HUES48 (cell line): ENCODE results near the gene PSMC5.

ENCODE experiments used
- H3K27ac ChIP-seq: one replicate; pipeline ENCODE4 v1.7.0; 2013; ENCODE audit warnings: low read depth, low read length, inconsistent platforms
- H3K27me3 ChIP-seq: 2 replicates; pipeline ENCODE4 v1.6.1; 2013; ENCODE audit warnings: mild to moderate bottlenecking, low read length; ENCODE audit not compliant: control insufficient read depth, insufficient read depth
- H3K36me3 ChIP-seq: 2 replicates; pipeline ENCODE4 v1.6.1; 2013; ENCODE audit warnings: low read length; ENCODE audit not compliant: control insufficient read depth, insufficient read depth
- H3K4me1 ChIP-seq: 2 replicates; pipeline ENCODE4 v1.6.1; 2013; ENCODE audit warnings: mild to moderate bottlenecking, low read length; ENCODE audit not compliant: control insufficient read depth, insufficient read depth
- H3K4me3 ChIP-seq: 2 replicates; pipeline ENCODE4 v1.5.1; 2013; ENCODE audit warnings: mild to moderate bottlenecking, low read depth, low read length
- H3K9ac ChIP-seq: 2 replicates; pipeline ENCODE4 v1.6.1; 2013; ENCODE audit warnings: mild to moderate bottlenecking, low read depth, low read length, moderate library complexity
- H3K9me3 ChIP-seq: 2 replicates; pipeline ENCODE4 v1.6.1; 2013; ENCODE audit warnings: low read length; ENCODE audit not compliant: control insufficient read depth, insufficient read depth

PSMC5 gene

DNA sequence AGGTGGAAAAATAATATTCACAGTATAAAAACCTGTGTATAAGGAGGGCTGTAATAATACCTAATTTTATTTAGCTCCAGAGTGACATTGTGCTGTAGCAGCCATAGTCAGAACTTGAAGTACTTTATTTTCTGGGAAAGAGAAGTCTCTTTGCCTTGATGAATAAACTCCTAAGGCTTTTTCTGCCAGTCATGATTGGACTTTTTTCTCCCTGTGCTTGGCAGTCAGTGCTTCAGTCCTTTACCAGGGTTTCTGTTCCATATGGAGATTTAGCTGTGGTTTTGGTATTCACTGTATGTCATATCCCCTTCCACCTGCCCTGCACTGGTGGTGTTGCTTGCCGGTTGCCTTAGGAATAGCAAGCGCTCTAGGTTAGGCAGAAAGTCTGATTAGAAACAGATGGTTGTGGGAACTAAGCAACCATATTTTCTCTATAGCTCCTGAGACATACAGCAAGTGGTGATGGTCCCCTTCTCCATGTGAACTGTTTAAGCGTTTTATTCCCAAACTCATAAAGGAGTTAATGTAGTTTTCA is 28.6 kb upstream of the PSMC5 start:
- no peak overlapping the region for H3K27ac ChIP-seq
- no peak overlapping the region for H3K4me3 ChIP-seq
- H3K9me3 ChIP-seq, result no peaks in the 10 kb centered on the region
- no peaks in the 10 kb centered on the region for H3K4me1 ChIP-seq
- H3K36me3 ChIP-seq, result peaks cover 97% of the 10 kb centered on the region
- no peaks in the 10 kb centered on the region for H3K27me3 ChIP-seq
- H3K9ac ChIP-seq, result no peak overlapping the region

DNA sequence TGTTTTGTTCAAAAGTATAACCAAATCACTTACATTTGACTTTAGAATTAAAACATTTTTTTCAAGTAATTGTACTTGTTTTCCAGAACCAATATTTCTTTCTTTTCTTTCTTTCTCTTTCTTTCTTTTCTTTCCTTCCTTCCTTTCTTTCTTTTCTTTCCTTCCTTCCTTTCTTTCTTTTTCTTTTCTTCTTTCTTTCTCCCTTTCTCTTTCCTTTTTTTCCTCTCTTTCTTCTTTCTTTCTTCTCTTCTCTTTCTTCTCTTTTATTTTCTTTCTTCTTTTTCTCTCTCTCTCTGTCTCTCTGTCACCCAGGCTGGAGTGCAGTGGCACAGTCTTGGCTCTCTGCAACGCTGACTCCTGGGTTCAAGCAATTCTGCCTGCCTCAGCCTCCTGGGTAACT is 26.4 kb upstream of the PSMC5 start:
- no peaks in the 10 kb centered on the region for H3K9me3 ChIP-seq
- no peak overlapping the region for H3K4me3 ChIP-seq
- H3K4me1 ChIP-seq, result no peaks in the 10 kb centered on the region
- H3K36me3 ChIP-seq, result peaks cover 97% of the 10 kb centered on the region
- no peaks in the 10 kb centered on the region for H3K27me3 ChIP-seq
- no peak overlapping the region for H3K9ac ChIP-seq
- H3K27ac ChIP-seq, result no peak overlapping the region

DNA sequence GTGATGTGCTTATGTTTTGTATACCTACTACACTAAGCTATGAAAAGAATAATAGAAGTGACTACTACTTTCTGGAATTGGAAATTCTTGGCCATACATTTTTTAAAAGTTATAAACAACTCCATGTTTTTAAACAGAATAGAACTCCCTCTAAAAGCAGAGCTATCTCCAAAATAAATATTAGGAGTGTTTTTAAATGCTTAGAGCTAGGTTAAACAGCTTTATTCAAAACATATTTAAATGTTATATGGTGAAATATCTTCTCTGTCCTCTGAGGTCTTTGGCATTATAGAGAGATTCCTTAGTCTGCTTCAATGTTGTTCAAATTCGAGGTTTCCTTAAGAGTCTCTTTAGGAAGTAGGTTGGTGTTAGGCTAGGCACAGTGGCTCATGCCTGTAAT is 22.9 kb upstream of the PSMC5 start:
- Histone ChIP-seq H3K4me3 (no peak overlapping the region), H3K27ac (no peak overlapping the region), H3K9ac (no peak overlapping the region), H3K36me3 (peaks cover 97% of the 10 kb centered on the region), H3K27me3 (no peaks in the 10 kb centered on the region), H3K4me1 (no peaks in the 10 kb centered on the region), H3K9me3 (no peaks in the 10 kb centered on the region)

DNA sequence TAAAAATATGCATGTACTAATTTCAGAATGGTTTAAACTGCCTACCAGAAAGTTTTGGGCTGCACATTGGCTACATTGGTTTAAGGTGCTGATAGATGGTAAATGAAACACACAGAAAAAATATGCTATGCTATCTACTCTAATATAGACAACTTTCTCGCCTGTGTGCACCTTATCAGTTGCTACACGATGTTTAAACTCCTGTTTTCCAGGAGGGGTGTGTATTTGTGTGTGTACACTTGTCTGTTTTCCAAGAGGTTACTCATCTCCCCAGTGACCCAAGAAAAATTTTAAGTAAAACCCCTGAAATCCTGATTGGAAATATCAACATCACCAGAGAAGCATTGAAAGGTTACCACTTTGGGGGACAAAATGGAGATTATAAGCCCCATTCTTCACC is 21.6 kb upstream of the PSMC5 start:
- Histone ChIP-seq H3K9ac (no peak overlapping the region), H3K4me1 (no peaks in the 10 kb centered on the region), H3K27ac (no peak overlapping the region), H3K4me3 (no peak overlapping the region), H3K36me3 (peaks cover 97% of the 10 kb centered on the region), H3K9me3 (no peaks in the 10 kb centered on the region), H3K27me3 (no peaks in the 10 kb centered on the region)

DNA sequence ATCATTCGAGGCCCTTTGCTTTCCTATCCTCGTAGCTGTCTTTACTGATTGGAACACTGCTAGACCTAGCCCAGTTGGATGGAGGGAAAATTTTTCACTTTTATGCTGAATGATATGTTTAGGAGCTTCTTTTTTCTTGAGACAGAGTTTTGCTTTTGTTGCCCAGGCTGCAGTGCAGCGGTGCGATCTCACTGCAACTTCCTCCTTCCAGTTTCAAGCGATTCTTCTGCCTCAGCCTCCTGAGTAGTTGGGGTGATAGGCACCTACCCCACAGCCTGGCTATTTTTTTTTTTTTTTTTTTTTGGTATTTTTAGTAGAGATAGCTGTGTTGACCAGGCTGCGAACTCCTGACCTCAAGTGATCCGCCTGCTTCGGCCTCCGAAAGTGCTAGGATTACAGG is 17.3 kb upstream of the PSMC5 start:
- Histone ChIP-seq H3K9me3 (no peaks in the 10 kb centered on the region), H3K9ac (no peak overlapping the region), H3K27ac (no peak overlapping the region), H3K4me3 (no peak overlapping the region), H3K4me1 (no peaks in the 10 kb centered on the region), H3K27me3 (no peaks in the 10 kb centered on the region), H3K36me3 (peaks cover 99% of the 10 kb centered on the region)

DNA sequence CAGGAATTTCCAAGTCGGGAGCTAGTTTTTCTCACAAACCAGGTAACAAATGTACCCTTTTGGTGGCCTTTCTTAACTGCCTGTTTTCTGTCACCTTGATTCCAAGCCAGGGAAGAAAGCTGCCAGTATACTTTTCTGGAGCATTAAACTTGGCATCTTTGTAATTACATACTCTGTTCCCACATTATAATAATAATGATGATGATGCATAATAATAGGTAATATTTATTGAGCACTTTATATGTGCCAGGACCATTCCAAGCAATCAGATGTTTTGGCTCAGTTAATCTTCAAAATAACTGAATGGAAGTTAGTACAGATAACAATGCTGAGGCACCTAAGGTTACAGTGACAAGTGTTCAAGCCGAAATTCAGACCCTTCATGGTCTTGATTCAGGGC is 11.1 kb upstream of the PSMC5 start:
- H3K27me3 ChIP-seq, result no peaks in the 10 kb centered on the region
- H3K4me1 ChIP-seq, result no peaks in the 10 kb centered on the region
- H3K36me3 ChIP-seq, result peaks cover 99% of the 10 kb centered on the region
- H3K9me3 ChIP-seq, result no peaks in the 10 kb centered on the region
- H3K27ac ChIP-seq, result no peak overlapping the region
- H3K4me3 ChIP-seq, result no peak overlapping the region
- no peak overlapping the region for H3K9ac ChIP-seq

DNA sequence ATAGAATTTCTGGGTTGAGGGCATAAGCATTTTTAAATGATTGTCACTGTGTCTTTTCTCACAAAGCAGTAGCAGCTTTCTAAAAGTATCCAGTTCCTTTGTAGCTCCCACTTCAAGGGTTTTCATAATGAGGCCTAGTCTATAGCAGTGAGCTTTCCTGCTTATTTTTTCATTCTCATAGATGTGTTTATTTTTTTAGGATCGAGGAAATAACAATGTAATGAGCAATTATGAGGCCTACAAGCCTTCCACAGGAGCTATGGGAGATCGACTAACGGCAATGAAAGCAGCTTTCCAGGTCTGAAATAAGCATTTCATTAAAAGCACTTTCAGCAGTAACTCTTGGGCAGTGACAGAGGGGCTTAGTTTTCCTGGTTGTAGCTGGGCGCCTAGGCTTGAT is 10.6 kb upstream of the PSMC5 start:
- Histone ChIP-seq H3K36me3 (peaks cover 99% of the 10 kb centered on the region), H3K4me3 (no peak overlapping the region), H3K9ac (no peak overlapping the region), H3K27me3 (no peaks in the 10 kb centered on the region), H3K27ac (no peak overlapping the region), H3K9me3 (no peaks in the 10 kb centered on the region), H3K4me1 (no peaks in the 10 kb centered on the region)

DNA sequence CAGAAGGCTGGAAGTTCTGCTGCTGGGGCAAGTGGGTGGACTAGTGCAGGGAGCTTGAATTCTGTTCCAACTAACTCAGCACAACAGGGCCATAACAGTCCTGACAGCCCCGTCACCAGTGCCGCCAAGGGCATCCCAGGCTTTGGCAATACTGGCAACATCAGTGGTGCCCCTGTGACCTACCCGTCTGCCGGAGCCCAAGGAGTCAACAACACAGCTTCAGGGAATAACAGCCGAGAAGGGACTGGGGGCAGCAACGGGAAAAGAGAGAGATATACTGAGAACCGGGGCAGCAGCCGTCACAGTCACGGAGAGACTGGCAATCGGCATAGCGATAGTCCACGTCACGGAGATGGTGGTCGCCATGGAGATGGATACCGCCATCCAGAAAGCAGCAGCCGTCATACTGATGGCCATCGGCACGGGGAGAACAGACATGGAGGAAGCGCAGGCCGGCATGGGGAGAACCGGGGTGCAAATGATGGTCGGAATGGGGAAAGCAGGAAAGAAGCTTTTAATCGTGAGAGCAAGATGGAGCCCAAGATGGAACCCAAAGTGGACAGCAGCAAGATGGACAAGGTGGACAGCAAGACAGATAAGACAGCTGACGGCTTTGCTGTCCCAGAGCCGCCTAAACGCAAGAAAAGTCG is 9.4 kb upstream of the PSMC5 start:
- Histone ChIP-seq H3K9ac (no peak overlapping the region), H3K27me3 (no peaks in the 10 kb centered on the region), H3K4me3 (no peak overlapping the region), H3K36me3 (peaks cover 99% of the 10 kb centered on the region), H3K4me1 (no peaks in the 10 kb centered on the region), H3K9me3 (no peaks in the 10 kb centered on the region), H3K27ac (no peak overlapping the region)

DNA sequence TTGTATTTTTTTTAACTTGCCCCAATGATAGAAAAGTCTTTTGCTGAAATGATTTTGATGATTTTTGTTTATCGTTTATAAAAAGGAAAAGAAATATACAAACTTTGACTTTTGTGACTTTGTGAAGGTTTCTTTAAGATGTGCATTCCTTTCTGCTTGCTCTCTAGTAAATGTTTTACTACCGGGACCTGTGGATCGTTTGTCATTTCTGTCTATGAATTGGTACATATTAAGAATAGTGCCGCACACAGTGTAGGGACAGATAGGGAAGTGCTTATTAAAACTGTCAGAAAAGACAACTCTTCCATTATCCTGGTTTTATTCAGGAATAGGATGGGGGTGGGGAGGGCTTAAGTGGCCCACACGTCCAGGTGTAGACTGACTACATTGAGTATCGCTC is 8.1 kb upstream of the PSMC5 start:
- Histone ChIP-seq H3K9me3 (no peaks in the 10 kb centered on the region), H3K27me3 (no peaks in the 10 kb centered on the region), H3K4me3 (no peak overlapping the region), H3K9ac (no peak overlapping the region), H3K4me1 (no peaks in the 10 kb centered on the region), H3K36me3 (peaks cover 98% of the 10 kb centered on the region), H3K27ac (no peak overlapping the region)

DNA sequence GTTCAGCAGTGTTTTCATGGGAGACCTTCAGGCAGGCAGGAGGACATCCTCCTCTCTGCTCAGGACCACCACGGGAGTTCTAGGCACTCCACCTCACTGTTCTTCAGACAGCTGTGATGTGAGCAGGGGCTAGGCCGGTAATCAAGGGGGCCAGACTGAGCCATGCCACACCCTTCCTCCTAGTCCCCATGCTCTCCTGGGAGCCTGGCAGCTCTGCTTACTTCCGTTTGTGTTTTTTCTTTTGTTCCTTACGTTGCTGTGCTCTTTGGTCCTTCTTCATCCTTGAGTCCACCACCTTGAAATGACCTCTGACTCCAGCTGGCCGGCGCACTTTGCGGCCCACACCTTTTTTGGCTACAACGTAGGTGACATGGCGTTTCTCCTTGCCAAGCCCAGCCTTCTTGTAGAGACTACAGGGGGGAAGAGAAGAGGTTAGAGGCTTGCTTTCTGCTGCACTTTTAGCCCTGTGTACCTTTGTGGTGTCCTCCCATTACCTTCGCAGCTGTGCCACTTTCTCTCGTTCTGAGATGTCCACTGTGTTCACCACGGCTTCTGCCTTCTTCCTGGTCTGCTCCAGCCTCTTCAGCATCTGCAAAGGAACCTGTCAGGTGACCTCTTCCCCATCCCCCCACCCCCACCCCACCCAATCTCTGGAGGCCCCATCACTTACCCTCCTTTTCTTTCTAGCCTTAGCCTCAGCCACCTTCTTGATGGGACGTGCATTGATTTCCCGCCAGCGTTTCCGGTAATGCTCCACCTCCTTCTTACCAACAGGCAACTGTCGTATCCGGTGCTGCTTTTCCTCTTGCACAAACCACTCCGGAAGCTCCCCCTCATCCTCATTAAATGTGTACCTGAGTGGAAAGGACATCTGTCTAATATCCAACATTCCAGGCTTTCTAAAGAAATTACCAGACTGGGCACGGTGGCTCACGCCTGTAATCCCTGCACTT is 7.4 kb upstream of the PSMC5 start:
- Histone ChIP-seq H3K9me3 (no peaks in the 10 kb centered on the region), H3K27ac (no peak overlapping the region), H3K27me3 (no peaks in the 10 kb centered on the region), H3K9ac (no peak overlapping the region), H3K36me3 (peaks cover 98% of the 10 kb centered on the region), H3K4me3 (no peak overlapping the region), H3K4me1 (no peaks in the 10 kb centered on the region)

DNA sequence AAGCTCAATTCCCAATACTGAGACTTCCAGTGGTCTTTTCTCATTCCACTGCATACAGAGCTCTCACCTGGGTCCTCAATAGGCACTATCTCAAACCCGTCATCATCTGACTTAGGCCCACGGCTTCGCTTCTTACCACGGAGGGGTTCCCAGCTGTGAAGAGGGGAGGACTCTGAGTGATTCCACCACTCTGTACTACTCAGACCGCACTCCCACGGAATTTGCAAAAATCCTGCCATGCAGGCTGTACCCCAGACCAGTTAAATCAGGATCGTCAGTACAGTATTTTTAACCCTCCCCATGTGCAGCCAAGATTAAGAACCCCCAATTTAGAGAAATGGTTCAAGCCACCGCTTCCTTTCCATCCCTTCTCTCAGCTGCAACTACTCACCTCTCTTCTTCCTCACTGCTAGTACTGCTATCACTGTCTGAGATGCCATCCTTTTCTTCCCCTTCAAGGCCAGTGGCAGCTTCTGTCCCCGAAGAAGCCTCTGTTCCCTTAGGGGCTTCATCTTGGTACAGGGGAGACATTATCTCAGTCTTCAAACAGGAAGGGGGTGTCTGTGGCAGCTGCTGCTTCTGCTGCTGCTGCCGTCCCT is 6.2 kb upstream of the PSMC5 start:
- H3K36me3 ChIP-seq, result peaks cover 98% of the 10 kb centered on the region
- no peaks in the 10 kb centered on the region for H3K9me3 ChIP-seq
- H3K4me1 ChIP-seq, result peaks cover 5% of the 10 kb centered on the region; the same call in 1 of the 2 replicates
- no peak overlapping the region for H3K9ac ChIP-seq
- H3K27ac ChIP-seq, result no peak overlapping the region
- no peaks in the 10 kb centered on the region for H3K27me3 ChIP-seq
- H3K4me3 ChIP-seq, result no peak overlapping the region
